HCT116 (cell line): ENCODE results near the gene CFAP54.

Experiments used
- ATF3 ChIP-seq: IDR thresholded peaks from 2 replicates; pipeline ENCODE4 v1.6.1; 2012
- CTCF ChIP-seq, 3 experiments: fragments of 200-600 bp in 1 of 3; sonication (generic) in 1 of 3; IDR thresholded peaks in 2 of 3; conservative IDR thresholded peaks in 1 of 3; 2 replicates each; pipeline ENCODE4 v1.5.1; 2012 to 2017; ENCODE audit warnings: low read depth in 2 of 3, low read length in 2 of 3, antibody characterized with exemption in 1 of 3, borderline replicate concordance in 1 of 3, control low read depth in 1 of 3, mild to moderate bottlenecking in 1 of 3, mixed read lengths in 1 of 3, mixed run types in 1 of 3, moderate library complexity in 1 of 3; ENCODE audit not compliant: insufficient read depth in 1 of 3
- POLR2A ChIP-seq: IDR thresholded peaks from 2 replicates; pipeline ENCODE4 v1.7.0; 2011; ENCODE audit warnings: borderline replicate concordance; ENCODE audit not compliant: insufficient read depth, insufficient read length; ENCODE audit errors: extremely low read depth
- REST ChIP-seq: IDR thresholded peaks from 2 replicates; pipeline ENCODE4 v1.6.1; 2012; ENCODE audit warnings: low read depth
- SIN3A ChIP-seq: IDR thresholded peaks from 2 replicates; pipeline ENCODE4 v1.6.1; 2012; ENCODE audit warnings: low read depth

GRCh38 chr12:96462571-96463280 lies 26.7 kb upstream of the CFAP54 start:
- TF ChIP-seq CTCF (IDR thresholded peaks at IDR 0.05 in 2 of 3, conservative IDR thresholded peaks at IDR 0.05 in 1 of 3; ENCODE audit: borderline replicate concordance in 1 of 3, insufficient read depth in 1 of 3, low read depth in 2 of 3, low read length in 2 of 3) (no peak), POLR2A (no peak), SIN3A (no peak), REST (no peak), ATF3 (no peak)
